ENCODE data around the gene URAD. TPM values are rescaled to one million over a fixed set of nuclear protein-coding genes. Genes with fewer than 3 reads are reported as not detected.

URAD gene
- total RNA-seq, 1 donor: not detected

GRCh38 chr13:27959976-27960361 is 28.5 kb downstream of the URAD start:
- Histone ChIP-seq H3K27ac (ENCODE audit: low read depth, low read length) (no peak overlapping the region), H2AFZ (ENCODE audit: low read length) (no peak overlapping the region), H3K4me2 (ENCODE audit: insufficient read depth, low read length) (peak overlapping the region; percentile 58), H3K4me3 (ENCODE audit: insufficient read depth, low read length) (no peak overlapping the region), H3K4me1 (ENCODE audit: insufficient read depth, low read length) (no peaks in the 10 kb centered on the region), H3K9me3 (ENCODE audit: low read depth, low read length) (no peaks in the 10 kb centered on the region), H4K20me1 (ENCODE audit: insufficient read depth, low read length) (no peaks in the 10 kb centered on the region), H3K36me3 (ENCODE audit: insufficient read depth, low read length) (no peaks in the 10 kb centered on the region), H3K27me3 (ENCODE audit: insufficient read depth, low read length) (peaks cover 65% of the 10 kb centered on the region), H3K79me2 (ENCODE audit: insufficient read depth, low read length) (no peaks in the 10 kb centered on the region)
- TF ChIP-seq CTCF (IDR thresholded peaks at IDR 0.05; ENCODE audit: extremely low read depth, low read depth, low read length): no peak
- no peak for DNase-seq (ENCODE audit: insufficient read length, low spot score, missing footprints)

GRCh38 chr13:27956576-27957300 is 31.8 kb downstream of the URAD start:
- H3K27me3 ChIP-seq (ENCODE audit: insufficient read depth, low read length): peaks cover 78% of the 10 kb centered on the region
- no peaks in the 10 kb centered on the region for H3K4me1 ChIP-seq (ENCODE audit: insufficient read depth, low read length)
- no peak overlapping the region for H3K4me2 ChIP-seq (ENCODE audit: insufficient read depth, low read length)
- no peak for TF ChIP-seq CTCF (IDR thresholded peaks at IDR 0.05; ENCODE audit: extremely low read depth, low read depth, low read length)
- H3K79me2 ChIP-seq (ENCODE audit: insufficient read depth, low read length): no peaks in the 10 kb centered on the region
- no peaks in the 10 kb centered on the region for H3K36me3 ChIP-seq (ENCODE audit: insufficient read depth, low read length)
- DNase-seq (ENCODE audit: insufficient read length, low spot score, missing footprints): peak; percentile 45
- no peak overlapping the region for H3K27ac ChIP-seq (ENCODE audit: low read depth, low read length)
- H3K9me3 ChIP-seq (ENCODE audit: low read depth, low read length): no peaks in the 10 kb centered on the region
- H2AFZ ChIP-seq (ENCODE audit: low read length): no peak overlapping the region
- H4K20me1 ChIP-seq (ENCODE audit: insufficient read depth, low read length): no peaks in the 10 kb centered on the region
- no peak overlapping the region for H3K4me3 ChIP-seq (ENCODE audit: insufficient read depth, low read length)

GRCh38 chr13:27955014-27955591 is 33.4 kb downstream of the URAD start:
- Histone ChIP-seq H3K9me3 (ENCODE audit: low read depth, low read length) (no peaks in the 10 kb centered on the region), H3K4me2 (ENCODE audit: insufficient read depth, low read length) (no peak overlapping the region), H3K79me2 (ENCODE audit: insufficient read depth, low read length) (no peaks in the 10 kb centered on the region), H3K4me1 (ENCODE audit: insufficient read depth, low read length) (no peaks in the 10 kb centered on the region), H3K4me3 (ENCODE audit: insufficient read depth, low read length) (no peak overlapping the region), H3K27me3 (ENCODE audit: insufficient read depth, low read length) (peaks cover 64% of the 10 kb centered on the region), H4K20me1 (ENCODE audit: insufficient read depth, low read length) (no peaks in the 10 kb centered on the region), H3K27ac (ENCODE audit: low read depth, low read length) (no peak overlapping the region), H2AFZ (ENCODE audit: low read length) (no peak overlapping the region), H3K36me3 (ENCODE audit: insufficient read depth, low read length) (no peaks in the 10 kb centered on the region)
- DNase-seq (ENCODE audit: insufficient read length, low spot score, missing footprints): peak; percentile 32
- TF ChIP-seq CTCF (IDR thresholded peaks at IDR 0.05; ENCODE audit: extremely low read depth, low read depth, low read length): no peak

- TF ChIP-seq CTCF (IDR thresholded peaks at IDR 0.05; ENCODE audit: extremely low read depth, low read depth, low read length): no peak
- Histone ChIP-seq H3K79me2 (ENCODE audit: insufficient read depth, low read length) (no peaks in the 10 kb centered on the region), H2AFZ (ENCODE audit: low read length) (peak overlapping the region; percentile 70), H3K4me2 (ENCODE audit: insufficient read depth, low read length) (peak overlapping the region; percentile 78), H3K4me1 (ENCODE audit: insufficient read depth, low read length) (no peaks in the 10 kb centered on the region), H3K27me3 (ENCODE audit: insufficient read depth, low read length) (peaks cover 58% of the 10 kb centered on the region), H3K36me3 (ENCODE audit: insufficient read depth, low read length) (no peaks in the 10 kb centered on the region), H3K9me3 (ENCODE audit: low read depth, low read length) (no peaks in the 10 kb centered on the region), H3K27ac (ENCODE audit: low read depth, low read length) (no peak overlapping the region), H4K20me1 (ENCODE audit: insufficient read depth, low read length) (no peaks in the 10 kb centered on the region), H3K4me3 (ENCODE audit: insufficient read depth, low read length) (peak overlapping the region; percentile 66)
- DNase-seq (ENCODE audit: insufficient read length, low spot score, missing footprints): peak; percentile 86
Observed at GRCh38 chr13:27954406-27954851, 34.1 kb downstream of the URAD start.
